ENCODE measurements around the gene TMEM138.
A peak's percentile ranks its signal among the peaks of the same experiment; 100 is the strongest.
"Not testable (repeated sequence)": the region's sequence is repeated elsewhere in the genome, so short reads cannot be mapped to it uniquely, and the experiment has no call there.

The TMEM138 gene

GRCh38 chr11:61378713-61379313, 16.6 kb downstream of the TMEM138 start:
- no peak for TF ChIP-seq CTCF (IDR thresholded peaks at IDR 0.05; ENCODE audit: extremely low read depth, missing control alignments)
- no peak for DNase-seq (ENCODE audit: low spot score)

GRCh38 chr11:61380884-61381283, 18.7 kb downstream of the TMEM138 start:
- DNase-seq (ENCODE audit: low spot score), result no peak
- TF ChIP-seq CTCF (IDR thresholded peaks at IDR 0.05; ENCODE audit: extremely low read depth, missing control alignments), result no peak

GRCh38 chr11:61383859-61384258, 21.7 kb downstream of the TMEM138 start:
- not testable (repeated sequence) for DNase-seq (ENCODE audit: low spot score)

GRCh38 chr11:61384271-61385242, 22.4 kb downstream of the TMEM138 start:
- TF ChIP-seq CTCF (IDR thresholded peaks at IDR 0.05; ENCODE audit: extremely low read depth, missing control alignments), result no peak
- DNase-seq (ENCODE audit: low spot score), result no peak

- DNase-seq (ENCODE audit: low spot score), result no peak
- TF ChIP-seq CTCF (IDR thresholded peaks at IDR 0.05; ENCODE audit: extremely low read depth, missing control alignments), result no peak
Measured at GRCh38 chr11:61390161-61390560, 28.0 kb downstream of the TMEM138 start.

GRCh38 chr11:61392981-61393595, 30.9 kb downstream of the TMEM138 start:
- TF ChIP-seq CTCF (IDR thresholded peaks at IDR 0.05; ENCODE audit: extremely low read depth, missing control alignments), result peak; percentile 17
- DNase-seq (ENCODE audit: low spot score), result peak; percentile 40

GRCh38 chr11:61401173-61401572, 39.0 kb downstream of the TMEM138 start:
- DNase-seq (ENCODE audit: low spot score), result no peak
- no peak for TF ChIP-seq CTCF (IDR thresholded peaks at IDR 0.05; ENCODE audit: extremely low read depth, missing control alignments)
